NCI-H446 (cell line): Measurements from ENCODE around the gene FAM107A.

Source experiments
- DNase-seq, 2 experiments: peaks; one replicate each; lab custom pipeline; 2025; lab: John Stamatoyannopoulos, UW

The FAM107A gene

GRCh38 chr3:58591517-58592510, 14.6 kb upstream of the FAM107A start:
- no peak for DNase-seq

GRCh38 chr3:58588030-58588614, 10.9 kb upstream of the FAM107A start:
- no peak for DNase-seq

GRCh38 chr3:58586776-58587192, 9.6 kb upstream of the FAM107A start:
- DNase-seq = no peak

GRCh38 chr3:58585994-58586393, 8.8 kb upstream of the FAM107A start:
- DNase-seq = peak in 1 of 2 experiments; percentile 6

GRCh38 chr3:58585005-58585786, 8.0 kb upstream of the FAM107A start:
- DNase-seq = peak in 1 of 2 experiments; percentile 50

GRCh38 chr3:58584690-58585004, 7.5 kb upstream of the FAM107A start:
- DNase-seq = no peak

- DNase-seq = no peak
Observed at GRCh38 chr3:58581328-58582091, 4.3 kb upstream of the FAM107A start.

GRCh38 chr3:58580826-58581327, 3.7 kb upstream of the FAM107A start:
- no peak for DNase-seq

- no peak for DNase-seq
Observed at GRCh38 chr3:58578873-58579272, 1.7 kb upstream of the FAM107A start.

GRCh38 chr3:58576716-58577115, 475 bp downstream of the FAM107A start:
- DNase-seq = no peak

GRCh38 chr3:58575971-58576652, 1.1 kb downstream of the FAM107A start:
- no peak for DNase-seq

- no peak for DNase-seq
Observed at GRCh38 chr3:58574682-58575081, 2.5 kb downstream of the FAM107A start.

- no peak for DNase-seq
Observed at GRCh38 chr3:58574106-58574505, 3.1 kb downstream of the FAM107A start.

- no peak for DNase-seq
Observed at GRCh38 chr3:58573640-58574039, 3.6 kb downstream of the FAM107A start.

- no peak for DNase-seq
Observed at GRCh38 chr3:58572634-58573230, 4.5 kb downstream of the FAM107A start.

- DNase-seq = no peak
Observed at GRCh38 chr3:58572013-58572633, 5.1 kb downstream of the FAM107A start.

- DNase-seq = no peak
Observed at GRCh38 chr3:58570851-58571250, 6.3 kb downstream of the FAM107A start.

GRCh38 chr3:58569287-58570001, 7.7 kb downstream of the FAM107A start:
- no peak for DNase-seq

- DNase-seq = peak in 1 of 2 experiments; percentile 38
Observed at GRCh38 chr3:58568572-58569286, 8.5 kb downstream of the FAM107A start.
